PC-9 (cell line): Measurements from ENCODE around the gene CNTN5. TPM values are rescaled to one million over a fixed set of nuclear protein-coding genes. Genes with fewer than 3 reads are reported as not detected.

ENCODE experiments used
- BruUV-seq: library from RNA; stranded (reverse); fragments of 400-500 nt; replicated peaks from 2 replicates; lab custom pipeline; 2021; lab: Mats Ljungman, UMichigan
- CTCF ChIA-PET: fragments of 300-600 bp; sonication (Branson Sonifier 250); formaldehyde crosslinking; loops from one replicate; lab custom pipeline; 2022; ENCODE audit warnings: antibody characterized with exemption; lab: Charles Lee
- POLR2A ChIA-PET: fragments of 300-600 bp; sonication (Branson Sonifier 250); formaldehyde crosslinking; loops from one replicate; lab custom pipeline; 2022; ENCODE audit warnings: antibody characterized with exemption; ENCODE audit not compliant: unreplicated experiment; lab: Charles Lee
- DNase-seq, 2 experiments: peaks; one replicate each; pipeline versions ENCODE4 v3.0.0 to v3.0.0-alpha.2; 2015 to 2022; ENCODE audit warnings: mixed read lengths in 1 of 2
- H2AFZ ChIP-seq: fragments of 200-600 bp; sonication (generic); 2 replicates; pipeline ENCODE4 v1.8.1; 2017; ENCODE audit warnings: antibody characterized with exemption
- H3F3A ChIP-seq: fragments of 200-600 bp; sonication (generic); 2 replicates; pipeline ENCODE4 v1.8.1; 2017; ENCODE audit warnings: antibody characterized with exemption, mild to moderate bottlenecking, low read depth; ENCODE audit not compliant: insufficient read depth
- H3K27ac ChIP-seq: fragments of 200-600 bp; sonication (generic); 2 replicates; pipeline ENCODE4 v1.6.1; 2016; ENCODE audit warnings: mixed run types
- H3K27me3 ChIP-seq: fragments of 200-600 bp; sonication (generic); 2 replicates; pipeline ENCODE4 v1.6.1; 2016; ENCODE audit warnings: low read depth, mixed run types; ENCODE audit not compliant: insufficient read depth
- H3K36me3 ChIP-seq: fragments of 200-600 bp; sonication (generic); 2 replicates; pipeline ENCODE4 v1.6.1; 2016; ENCODE audit warnings: low read depth, mixed run types
- H3K4me1 ChIP-seq: fragments of 200-600 bp; sonication (generic); replicated peaks from 2 replicates; pipeline ENCODE4 v1.6.1; 2016; ENCODE audit warnings: mixed run types; ENCODE audit not compliant: insufficient read depth
- H3K4me2 ChIP-seq: fragments of 200-600 bp; sonication (generic); 2 replicates; pipeline ENCODE4 v1.6.1; 2017; ENCODE audit warnings: mixed run types
- H3K4me3 ChIP-seq: fragments of 200-600 bp; sonication (generic); 2 replicates; pipeline ENCODE4 v1.6.1; 2016; ENCODE audit warnings: mixed run types
- H3K79me2 ChIP-seq: fragments of 200-600 bp; sonication (generic); 2 replicates; pipeline ENCODE4 v1.6.1; 2017; ENCODE audit warnings: low read depth, mixed run types
- H3K9me2 ChIP-seq: fragments of 200-600 bp; sonication (generic); 2 replicates; pipeline ENCODE4 v1.8.1; 2017; ENCODE audit warnings: mild to moderate bottlenecking; ENCODE audit not compliant: insufficient read depth
- H3K9me3 ChIP-seq: fragments of 200-600 bp; sonication (generic); 2 replicates; pipeline ENCODE4 v1.8.1; 2016; ENCODE audit warnings: low read depth; ENCODE audit not compliant: insufficient read depth
- H4K20me1 ChIP-seq: fragments of 200-600 bp; sonication (generic); 2 replicates; pipeline ENCODE4 v1.8.1; 2017; ENCODE audit not compliant: insufficient read depth
- CTCF ChIP-seq: fragments of 200-600 bp; sonication (generic); conservative IDR thresholded peaks from 2 replicates; pipeline ENCODE4 v1.6.1; 2017; ENCODE audit warnings: mixed run types, antibody characterized with exemption, mild to moderate bottlenecking, moderate library complexity
- EZH2 ChIP-seq: fragments of 200-600 bp; sonication (generic); IDR thresholded peaks from 2 replicates; pipeline ENCODE4 v1.8.0; 2017; ENCODE audit warnings: antibody characterized with exemption, low read depth
- intact Hi-C: fragments of 100-400 bp; cut with micrococcal nuclease; formaldehyde crosslinking; loops from one replicate; pipeline ENCODE4 v1.10.0; 2022; ENCODE audit not compliant: unreplicated experiment
- total RNA-seq: library from RNA; stranded (reverse); gene quantifications from 2 replicates; pipeline ENCODE4 v1.2.3, GENCODE V29; 2021

CNTN5 gene
- total RNA-seq, 1 experiment from 2014 or later = not detected

- CTCF ChIA-PET = no interaction called here
- H2AFZ ChIP-seq = no peak overlapping the region
- H3K9me2 ChIP-seq = no peaks in the 10 kb centered on the region
- POLR2A ChIA-PET = no interaction called here
- no peak overlapping the region for H3K4me3 ChIP-seq
- intact Hi-C loops = no loop called here
- no peak for DNase-seq
- no peaks in the 10 kb centered on the region for H3K27me3 ChIP-seq
- no peaks in the 10 kb centered on the region for H3K4me1 ChIP-seq
- no peaks in the 10 kb centered on the region for H3K36me3 ChIP-seq
- TF ChIP-seq EZH2 (no peak), CTCF (no peak)
- no peak overlapping the region for H3K27ac ChIP-seq
- no peak overlapping the region for H3K4me2 ChIP-seq
- H3F3A ChIP-seq = no peaks in the 10 kb centered on the region
- no peaks in the 10 kb centered on the region for H3K79me2 ChIP-seq
- no TSS peak for BruUV-seq
- no peaks in the 10 kb centered on the region for H4K20me1 ChIP-seq
- H3K9me3 ChIP-seq = no peaks in the 10 kb centered on the region
These were observed 1060.1 kb downstream of the CNTN5 start for GRCh38 chr11:100080821-100081220.

DNA sequence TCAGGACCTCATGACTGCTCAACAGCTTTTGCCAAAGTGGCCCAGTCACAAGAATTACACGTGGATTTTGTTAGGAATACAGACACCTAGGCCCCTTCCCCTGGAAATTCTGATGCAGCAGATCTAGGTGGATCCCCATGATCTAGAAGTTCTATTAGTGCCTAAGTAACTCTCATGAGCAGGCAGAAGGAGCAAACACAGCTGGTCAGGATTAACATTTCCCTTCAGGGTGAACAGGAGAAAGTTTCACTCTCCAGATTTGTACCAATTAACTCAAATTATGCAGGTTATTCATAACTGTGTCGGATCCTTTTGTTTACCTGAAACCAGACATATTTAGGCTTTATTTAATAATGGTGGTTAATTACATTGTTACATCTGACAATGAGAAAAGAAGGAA, 1072.9 kb downstream of the CNTN5 start:
- no peak overlapping the region for H3K4me3 ChIP-seq
- ChIA-PET POLR2A (no interaction called here), CTCF (no interaction called here)
- H3K4me1 ChIP-seq = no peaks in the 10 kb centered on the region
- H3F3A ChIP-seq = no peaks in the 10 kb centered on the region
- H3K4me2 ChIP-seq = no peak overlapping the region
- no TSS peak for BruUV-seq
- no peaks in the 10 kb centered on the region for H3K9me3 ChIP-seq
- H3K79me2 ChIP-seq = no peaks in the 10 kb centered on the region
- no peak overlapping the region for H2AFZ ChIP-seq
- no peaks in the 10 kb centered on the region for H3K27me3 ChIP-seq
- no peaks in the 10 kb centered on the region for H3K9me2 ChIP-seq
- no peaks in the 10 kb centered on the region; the same call in 1 of the 2 replicates for H4K20me1 ChIP-seq
- H3K36me3 ChIP-seq = no peaks in the 10 kb centered on the region
- H3K27ac ChIP-seq = no peak overlapping the region
- TF ChIP-seq EZH2 (no peak), CTCF (no peak)
- DNase-seq = no peak
- intact Hi-C loops = loop anchor here (5.0 kb wide), 1 partner anchor 709 kb away; no protein-coding TSS in a partner anchor

- CTCF ChIA-PET = no interaction called here
- no TSS peak for BruUV-seq
- H3K27ac ChIP-seq = no peak overlapping the region
- H3K9me3 ChIP-seq = no peaks in the 10 kb centered on the region
- no peak overlapping the region for H2AFZ ChIP-seq
- no peaks in the 10 kb centered on the region for H3K9me2 ChIP-seq
- H3K4me1 ChIP-seq = no peaks in the 10 kb centered on the region
- POLR2A ChIA-PET = no interaction called here
- H3K36me3 ChIP-seq = no peaks in the 10 kb centered on the region
- no peaks in the 10 kb centered on the region for H3F3A ChIP-seq
- no peaks in the 10 kb centered on the region; the same call in 1 of the 2 replicates for H4K20me1 ChIP-seq
- intact Hi-C loops = loop anchor here (5.0 kb wide), 1 partner anchor 708 kb away; no protein-coding TSS in a partner anchor
- no peak for DNase-seq
- H3K79me2 ChIP-seq = no peaks in the 10 kb centered on the region
- no peak overlapping the region for H3K4me3 ChIP-seq
- H3K4me2 ChIP-seq = no peak overlapping the region
- no peaks in the 10 kb centered on the region for H3K27me3 ChIP-seq
- TF ChIP-seq EZH2 = no peak
- TF ChIP-seq CTCF = no peak
These were observed 1073.5 kb downstream of the CNTN5 start for GRCh38 chr11:100094121-100094865.
